ENCODE results near the gene PCP2.

GRCh38 chr19:7636317-7636690 is 2.8 kb upstream of the PCP2 start:
- TF ChIP-seq, protein P1, sequence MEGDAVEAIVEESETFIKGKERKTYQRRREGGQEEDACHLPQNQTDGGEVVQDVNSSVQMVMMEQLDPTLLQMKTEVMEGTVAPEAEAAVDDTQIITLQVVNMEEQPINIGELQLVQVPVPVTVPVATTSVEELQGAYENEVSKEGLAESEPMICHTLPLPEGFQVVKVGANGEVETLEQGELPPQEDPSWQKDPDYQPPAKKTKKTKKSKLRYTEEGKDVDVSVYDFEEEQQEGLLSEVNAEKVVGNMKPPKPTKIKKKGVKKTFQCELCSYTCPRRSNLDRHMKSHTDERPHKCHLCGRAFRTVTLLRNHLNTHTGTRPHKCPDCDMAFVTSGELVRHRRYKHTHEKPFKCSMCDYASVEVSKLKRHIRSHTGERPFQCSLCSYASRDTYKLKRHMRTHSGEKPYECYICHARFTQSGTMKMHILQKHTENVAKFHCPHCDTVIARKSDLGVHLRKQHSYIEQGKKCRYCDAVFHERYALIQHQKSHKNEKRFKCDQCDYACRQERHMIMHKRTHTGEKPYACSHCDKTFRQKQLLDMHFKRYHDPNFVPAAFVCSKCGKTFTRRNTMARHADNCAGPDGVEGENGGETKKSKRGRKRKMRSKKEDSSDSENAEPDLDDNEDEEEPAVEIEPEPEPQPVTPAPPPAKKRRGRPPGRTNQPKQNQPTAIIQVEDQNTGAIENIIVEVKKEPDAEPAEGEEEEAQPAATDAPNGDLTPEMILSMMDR (IDR thresholded peaks at IDR 0.05; ENCODE audit: poor library complexity): no peak
- no peak for TF ChIP-seq EZH2phosphoT487 (IDR thresholded peaks at IDR 0.05; ENCODE audit: low read depth, severe bottlenecking, unreplicated experiment)
- TF ChIP-seq EZH2 (IDR thresholded peaks at IDR 0.05; ENCODE audit: borderline replicate concordance): no peak
